Measurements from ENCODE around the gene LRRC1. TPM values are rescaled to one million over a fixed set of nuclear protein-coding genes. Genes with fewer than 3 reads are reported as not detected.

Gene LRRC1
- total and polyA plus RNA-seq, 4 donors = 0.36 to 6.4 (median 0.94) TPM

DNA sequence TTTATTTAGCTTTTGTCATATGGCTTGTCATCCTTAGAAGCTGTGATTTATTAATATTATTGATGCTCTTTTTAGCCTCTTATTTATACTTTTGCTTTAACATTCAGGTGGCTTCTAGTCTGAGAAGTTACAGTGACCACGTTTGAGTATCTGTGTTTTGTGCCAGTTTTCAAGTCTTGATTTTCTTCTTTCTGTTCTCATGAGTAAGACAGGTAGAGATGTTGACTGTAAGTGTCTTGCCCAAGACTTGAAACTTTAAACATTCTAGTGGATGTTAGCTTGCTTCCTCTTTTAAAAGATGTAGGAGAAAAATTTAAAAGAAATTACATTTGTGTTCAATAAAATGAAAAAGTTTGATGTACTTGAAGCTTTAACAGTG is 122.6 kb downstream of the LRRC1 start:
- no peak overlapping the region for H3K9ac ChIP-seq (ENCODE audit: low read depth in 1 of 2, low read length in 2 of 2)
- TF ChIP-seq, protein P1, sequence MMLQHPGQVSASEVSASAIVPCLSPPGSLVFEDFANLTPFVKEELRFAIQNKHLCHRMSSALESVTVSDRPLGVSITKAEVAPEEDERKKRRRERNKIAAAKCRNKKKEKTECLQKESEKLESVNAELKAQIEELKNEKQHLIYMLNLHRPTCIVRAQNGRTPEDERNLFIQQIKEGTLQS (IDR thresholded peaks at IDR 0.05) = no peak
- no peak for TF ChIP-seq FOXA2 (IDR thresholded peaks at IDR 0.05)
- TF ChIP-seq RAD21 (IDR thresholded peaks at IDR 0.05) = no peak
- TF ChIP-seq, protein P2, sequence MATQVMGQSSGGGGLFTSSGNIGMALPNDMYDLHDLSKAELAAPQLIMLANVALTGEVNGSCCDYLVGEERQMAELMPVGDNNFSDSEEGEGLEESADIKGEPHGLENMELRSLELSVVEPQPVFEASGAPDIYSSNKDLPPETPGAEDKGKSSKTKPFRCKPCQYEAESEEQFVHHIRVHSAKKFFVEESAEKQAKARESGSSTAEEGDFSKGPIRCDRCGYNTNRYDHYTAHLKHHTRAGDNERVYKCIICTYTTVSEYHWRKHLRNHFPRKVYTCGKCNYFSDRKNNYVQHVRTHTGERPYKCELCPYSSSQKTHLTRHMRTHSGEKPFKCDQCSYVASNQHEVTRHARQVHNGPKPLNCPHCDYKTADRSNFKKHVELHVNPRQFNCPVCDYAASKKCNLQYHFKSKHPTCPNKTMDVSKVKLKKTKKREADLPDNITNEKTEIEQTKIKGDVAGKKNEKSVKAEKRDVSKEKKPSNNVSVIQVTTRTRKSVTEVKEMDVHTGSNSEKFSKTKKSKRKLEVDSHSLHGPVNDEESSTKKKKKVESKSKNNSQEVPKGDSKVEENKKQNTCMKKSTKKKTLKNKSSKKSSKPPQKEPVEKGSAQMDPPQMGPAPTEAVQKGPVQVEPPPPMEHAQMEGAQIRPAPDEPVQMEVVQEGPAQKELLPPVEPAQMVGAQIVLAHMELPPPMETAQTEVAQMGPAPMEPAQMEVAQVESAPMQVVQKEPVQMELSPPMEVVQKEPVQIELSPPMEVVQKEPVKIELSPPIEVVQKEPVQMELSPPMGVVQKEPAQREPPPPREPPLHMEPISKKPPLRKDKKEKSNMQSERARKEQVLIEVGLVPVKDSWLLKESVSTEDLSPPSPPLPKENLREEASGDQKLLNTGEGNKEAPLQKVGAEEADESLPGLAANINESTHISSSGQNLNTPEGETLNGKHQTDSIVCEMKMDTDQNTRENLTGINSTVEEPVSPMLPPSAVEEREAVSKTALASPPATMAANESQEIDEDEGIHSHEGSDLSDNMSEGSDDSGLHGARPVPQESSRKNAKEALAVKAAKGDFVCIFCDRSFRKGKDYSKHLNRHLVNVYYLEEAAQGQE (IDR thresholded peaks at IDR 0.05) = no peak
- no peak for TF ChIP-seq RXRA (IDR thresholded peaks at IDR 0.05)
- no peak for TF ChIP-seq EGR1 (IDR thresholded peaks at IDR 0.05; ENCODE audit: low read depth in 2 of 2)
- no peak for TF ChIP-seq JUND (IDR thresholded peaks at IDR 0.05)
- no peak for TF ChIP-seq HNF4G (IDR thresholded peaks at IDR 0.05)
- no peak for TF ChIP-seq YY1 (IDR thresholded peaks at IDR 0.05)
- TF ChIP-seq FOXA1 (IDR thresholded peaks at IDR 0.05) = no peak
- TF ChIP-seq, protein P3, sequence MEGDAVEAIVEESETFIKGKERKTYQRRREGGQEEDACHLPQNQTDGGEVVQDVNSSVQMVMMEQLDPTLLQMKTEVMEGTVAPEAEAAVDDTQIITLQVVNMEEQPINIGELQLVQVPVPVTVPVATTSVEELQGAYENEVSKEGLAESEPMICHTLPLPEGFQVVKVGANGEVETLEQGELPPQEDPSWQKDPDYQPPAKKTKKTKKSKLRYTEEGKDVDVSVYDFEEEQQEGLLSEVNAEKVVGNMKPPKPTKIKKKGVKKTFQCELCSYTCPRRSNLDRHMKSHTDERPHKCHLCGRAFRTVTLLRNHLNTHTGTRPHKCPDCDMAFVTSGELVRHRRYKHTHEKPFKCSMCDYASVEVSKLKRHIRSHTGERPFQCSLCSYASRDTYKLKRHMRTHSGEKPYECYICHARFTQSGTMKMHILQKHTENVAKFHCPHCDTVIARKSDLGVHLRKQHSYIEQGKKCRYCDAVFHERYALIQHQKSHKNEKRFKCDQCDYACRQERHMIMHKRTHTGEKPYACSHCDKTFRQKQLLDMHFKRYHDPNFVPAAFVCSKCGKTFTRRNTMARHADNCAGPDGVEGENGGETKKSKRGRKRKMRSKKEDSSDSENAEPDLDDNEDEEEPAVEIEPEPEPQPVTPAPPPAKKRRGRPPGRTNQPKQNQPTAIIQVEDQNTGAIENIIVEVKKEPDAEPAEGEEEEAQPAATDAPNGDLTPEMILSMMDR (IDR thresholded peaks at IDR 0.05; ENCODE audit: low read depth, low read length, missing input control) = no peak
- TF ChIP-seq TAF1 (conservative IDR thresholded peaks at IDR 0.05) = no peak
- TF ChIP-seq NR2F2 (IDR thresholded peaks at IDR 0.05) = no peak
- no peak for TF ChIP-seq GABPA (IDR thresholded peaks at IDR 0.05 in 1 of 2, conservative IDR thresholded peaks at IDR 0.05 in 1 of 2)
- TF ChIP-seq, protein P4, sequence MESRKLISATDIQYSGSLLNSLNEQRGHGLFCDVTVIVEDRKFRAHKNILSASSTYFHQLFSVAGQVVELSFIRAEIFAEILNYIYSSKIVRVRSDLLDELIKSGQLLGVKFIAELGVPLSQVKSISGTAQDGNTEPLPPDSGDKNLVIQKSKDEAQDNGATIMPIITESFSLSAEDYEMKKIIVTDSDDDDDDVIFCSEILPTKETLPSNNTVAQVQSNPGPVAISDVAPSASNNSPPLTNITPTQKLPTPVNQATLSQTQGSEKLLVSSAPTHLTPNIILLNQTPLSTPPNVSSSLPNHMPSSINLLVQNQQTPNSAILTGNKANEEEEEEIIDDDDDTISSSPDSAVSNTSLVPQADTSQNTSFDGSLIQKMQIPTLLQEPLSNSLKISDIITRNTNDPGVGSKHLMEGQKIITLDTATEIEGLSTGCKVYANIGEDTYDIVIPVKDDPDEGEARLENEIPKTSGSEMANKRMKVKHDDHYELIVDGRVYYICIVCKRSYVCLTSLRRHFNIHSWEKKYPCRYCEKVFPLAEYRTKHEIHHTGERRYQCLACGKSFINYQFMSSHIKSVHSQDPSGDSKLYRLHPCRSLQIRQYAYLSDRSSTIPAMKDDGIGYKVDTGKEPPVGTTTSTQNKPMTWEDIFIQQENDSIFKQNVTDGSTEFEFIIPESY (IDR thresholded peaks at IDR 0.05) = no peak
- TF ChIP-seq HNF4A (conservative IDR thresholded peaks at IDR 0.05) = no peak
- H3K27ac ChIP-seq (ENCODE audit: low read depth in 1 of 2, low read length in 2 of 2) = no peak overlapping the region
- H3K9me3 ChIP-seq (ENCODE audit: control insufficient read depth in 4 of 4, low read length in 3 of 4) = no peaks in the 10 kb centered on the region
- no peaks in the 10 kb centered on the region for H3K36me3 ChIP-seq (ENCODE audit: control insufficient read depth in 4 of 4, insufficient read depth in 3 of 4, low read depth in 1 of 4, low read length in 3 of 4)
- H3K4me1 ChIP-seq (ENCODE audit: control insufficient read depth in 4 of 4, insufficient read depth in 4 of 4, low read length in 3 of 4) = no peaks in the 10 kb centered on the region
- H3K4me3 ChIP-seq (ENCODE audit: low read depth in 1 of 3, low read length in 3 of 3) = no peak overlapping the region
- WGBS = 29% methylated on average over 1 of the region's 1 CpG
- no peak for DNase-seq (ENCODE audit: low spot score)
- H3K27me3 ChIP-seq (ENCODE audit: control insufficient read depth in 4 of 4, insufficient read depth in 4 of 4, low read length in 3 of 4) = no peaks in the 10 kb centered on the region

DNA sequence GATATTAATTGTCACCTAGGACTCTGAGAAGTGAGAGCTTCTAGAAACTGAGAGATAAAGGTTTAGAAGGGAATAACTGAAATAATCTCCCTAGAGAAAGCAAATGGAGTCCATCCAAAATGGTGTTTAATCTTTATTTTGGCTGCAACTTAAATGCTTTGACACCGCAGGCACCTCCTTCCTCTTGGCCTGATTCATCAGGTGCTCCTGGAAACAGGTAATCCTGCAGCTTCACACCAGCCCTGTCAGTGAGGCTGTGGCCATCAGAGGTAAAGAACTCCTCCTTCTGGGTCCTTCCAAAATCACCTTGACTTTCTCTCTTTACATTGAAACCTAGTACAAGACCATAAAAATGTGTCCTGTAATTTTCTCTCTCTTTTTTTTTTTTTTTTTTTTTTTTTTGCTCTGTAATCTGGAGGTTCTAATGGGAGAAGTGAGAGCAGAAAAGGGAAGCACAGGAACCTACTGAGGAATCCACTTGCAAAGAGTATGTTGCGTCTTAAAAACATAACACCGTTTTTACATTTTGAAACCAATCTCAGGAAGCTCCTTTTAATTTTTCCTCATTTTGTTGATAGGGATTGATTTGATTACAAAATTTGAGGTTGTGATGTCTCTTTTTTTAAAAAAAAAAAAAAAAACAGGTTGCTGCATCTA is 124.2 kb downstream of the LRRC1 start:
- 82% methylated on average over 3 of the region's 3 CpGs for WGBS
- no peak overlapping the region for H3K27ac ChIP-seq (ENCODE audit: low read depth in 1 of 2, low read length in 2 of 2)
- H3K9me3 ChIP-seq (ENCODE audit: control insufficient read depth in 4 of 4, low read length in 3 of 4) = no peaks in the 10 kb centered on the region
- H3K27me3 ChIP-seq (ENCODE audit: control insufficient read depth in 4 of 4, insufficient read depth in 4 of 4, low read length in 3 of 4) = no peaks in the 10 kb centered on the region
- no peak for DNase-seq (ENCODE audit: low spot score)
- H3K9ac ChIP-seq (ENCODE audit: low read depth in 1 of 2, low read length in 2 of 2) = no peak overlapping the region
- no peaks in the 10 kb centered on the region for H3K4me1 ChIP-seq (ENCODE audit: control insufficient read depth in 4 of 4, insufficient read depth in 4 of 4, low read length in 3 of 4)
- H3K36me3 ChIP-seq (ENCODE audit: control insufficient read depth in 4 of 4, insufficient read depth in 3 of 4, low read depth in 1 of 4, low read length in 3 of 4) = no peaks in the 10 kb centered on the region
- no peak overlapping the region for H3K4me3 ChIP-seq (ENCODE audit: low read depth in 1 of 3, low read length in 3 of 3)
- no peak for TF ChIP-seq GABPA (IDR thresholded peaks at IDR 0.05 in 1 of 2, conservative IDR thresholded peaks at IDR 0.05 in 1 of 2)
- no peak for TF ChIP-seq RAD21 (IDR thresholded peaks at IDR 0.05)
- TF ChIP-seq, protein P3 (IDR thresholded peaks at IDR 0.05; ENCODE audit: low read depth, low read length, missing input control) = no peak
- no peak for TF ChIP-seq NR2F2 (IDR thresholded peaks at IDR 0.05)
- TF ChIP-seq YY1 (IDR thresholded peaks at IDR 0.05) = no peak
- no peak for TF ChIP-seq TAF1 (conservative IDR thresholded peaks at IDR 0.05)
- TF ChIP-seq, protein P1 (IDR thresholded peaks at IDR 0.05) = no peak
- no peak for TF ChIP-seq RXRA (IDR thresholded peaks at IDR 0.05)
- no peak for TF ChIP-seq HNF4G (IDR thresholded peaks at IDR 0.05)
- no peak for TF ChIP-seq FOXA2 (IDR thresholded peaks at IDR 0.05)
- no peak for TF ChIP-seq SP1 (IDR thresholded peaks at IDR 0.05)
- TF ChIP-seq, protein P4 (IDR thresholded peaks at IDR 0.05) = no peak
- no peak for TF ChIP-seq JUND (IDR thresholded peaks at IDR 0.05)
- no peak for TF ChIP-seq EGR1 (IDR thresholded peaks at IDR 0.05; ENCODE audit: low read depth in 2 of 2)
- no peak for TF ChIP-seq FOXA1 (IDR thresholded peaks at IDR 0.05)
- no peak for TF ChIP-seq HNF4A (conservative IDR thresholded peaks at IDR 0.05)

Data from liver (tissue), 9 donors.